SW 1271 (cell line): ENCODE data around the gene LRRTM4.
"Not testable (repeated sequence)": the region's sequence is repeated elsewhere in the genome, so short reads cannot be mapped to it uniquely, and the experiment has no call there.

Source experiments
- DNase-seq, 2 experiments: peaks; one replicate each; lab custom pipeline; 2025; lab: John Stamatoyannopoulos, UW

Gene LRRTM4

DNA sequence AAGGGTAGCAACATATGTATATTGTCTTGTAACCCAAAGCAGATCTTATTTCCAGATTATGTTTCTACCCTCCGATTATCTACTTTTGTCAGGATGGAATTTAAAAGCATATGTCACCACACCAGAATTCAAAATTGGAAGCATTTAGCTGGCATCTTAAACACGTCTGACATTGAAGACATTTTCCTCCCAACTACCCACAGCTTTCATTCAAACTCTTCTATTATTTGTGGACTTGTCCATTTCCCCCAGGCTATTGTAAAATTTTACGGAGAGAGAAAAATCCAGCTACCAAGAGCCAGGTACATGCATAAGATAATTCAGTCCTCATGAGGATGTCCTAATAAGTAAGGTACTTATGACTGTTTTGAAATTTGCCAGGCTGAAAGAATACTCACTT is 659.3 kb downstream of the LRRTM4 start:
- no peak for DNase-seq

DNA sequence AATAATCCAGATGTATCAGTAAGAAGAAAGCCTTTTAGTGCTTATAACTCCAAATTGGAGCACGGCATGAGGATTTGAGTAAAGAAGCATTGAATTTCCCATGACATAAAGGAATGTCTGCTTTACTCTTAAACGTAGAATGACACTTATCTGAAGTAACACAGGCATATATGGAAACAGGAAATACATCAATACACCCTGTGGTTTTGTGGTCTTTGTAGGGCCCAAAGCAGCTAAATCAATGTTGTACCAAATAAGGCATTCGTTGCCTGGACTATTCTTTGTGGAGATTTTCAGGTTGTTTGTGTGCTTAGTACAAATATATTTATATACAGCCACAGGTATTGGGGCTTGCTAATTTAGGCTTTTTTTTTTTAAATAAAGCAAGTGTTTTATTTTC is 660.5 kb downstream of the LRRTM4 start:
- no peak for DNase-seq

DNA sequence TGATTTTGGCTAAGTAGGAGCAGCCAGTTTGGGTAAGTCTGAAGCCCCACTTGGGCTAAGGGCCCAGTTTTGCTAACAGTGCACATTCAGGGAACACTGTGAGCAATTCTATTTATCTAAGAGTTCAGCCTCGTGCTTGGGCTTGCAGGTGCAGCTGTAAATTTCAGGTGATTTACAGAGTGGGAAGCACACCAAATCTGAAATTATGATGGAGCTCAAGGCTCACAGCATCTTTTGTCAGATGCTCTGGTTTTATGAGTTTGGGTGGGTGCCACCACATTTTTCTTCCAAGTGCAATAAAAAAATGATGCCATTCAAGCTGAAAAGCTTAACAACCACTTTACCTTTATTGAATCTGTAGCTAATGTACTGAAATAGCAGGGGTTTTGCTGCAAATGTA is 671.2 kb downstream of the LRRTM4 start:
- DNase-seq = no peak

DNA sequence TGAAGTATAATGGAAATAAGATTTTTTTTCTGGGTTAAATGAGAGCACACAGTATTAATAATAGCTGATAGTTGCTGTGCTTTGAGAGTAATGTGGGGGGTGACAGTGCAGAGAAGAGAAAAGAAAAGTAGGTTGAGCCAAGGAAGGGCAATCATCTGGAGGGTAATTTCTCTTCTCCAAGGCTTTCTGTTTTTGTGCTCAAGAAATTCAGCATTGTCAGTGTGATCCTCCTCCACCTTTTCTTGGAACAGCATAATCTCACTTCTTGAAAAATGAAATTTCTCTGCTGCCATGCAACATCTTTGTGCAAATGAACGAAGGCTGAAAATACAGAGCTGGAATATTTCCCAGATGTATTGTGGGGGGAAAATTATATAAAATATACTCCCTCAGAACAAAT is 673.1 kb downstream of the LRRTM4 start:
- no peak for DNase-seq

DNA sequence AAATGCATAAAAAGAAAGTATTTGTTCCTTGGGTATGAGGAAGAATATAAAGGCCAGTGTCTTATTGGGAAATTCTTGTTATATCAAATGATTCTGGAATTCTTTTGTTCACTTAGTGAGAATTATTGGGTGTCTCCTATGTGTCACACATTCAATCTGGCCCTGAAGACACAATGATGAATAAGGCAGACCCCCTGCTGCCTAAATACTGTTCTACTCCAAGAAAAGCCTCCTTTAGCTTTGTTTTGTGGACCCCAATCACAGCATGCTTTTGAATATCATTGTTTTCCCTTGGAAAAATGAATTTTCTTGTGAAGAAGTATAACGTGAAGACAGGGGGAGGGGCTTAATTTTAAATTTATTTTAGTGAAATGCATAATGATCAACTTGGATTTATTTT is 682.4 kb downstream of the LRRTM4 start:
- no peak for DNase-seq

DNA sequence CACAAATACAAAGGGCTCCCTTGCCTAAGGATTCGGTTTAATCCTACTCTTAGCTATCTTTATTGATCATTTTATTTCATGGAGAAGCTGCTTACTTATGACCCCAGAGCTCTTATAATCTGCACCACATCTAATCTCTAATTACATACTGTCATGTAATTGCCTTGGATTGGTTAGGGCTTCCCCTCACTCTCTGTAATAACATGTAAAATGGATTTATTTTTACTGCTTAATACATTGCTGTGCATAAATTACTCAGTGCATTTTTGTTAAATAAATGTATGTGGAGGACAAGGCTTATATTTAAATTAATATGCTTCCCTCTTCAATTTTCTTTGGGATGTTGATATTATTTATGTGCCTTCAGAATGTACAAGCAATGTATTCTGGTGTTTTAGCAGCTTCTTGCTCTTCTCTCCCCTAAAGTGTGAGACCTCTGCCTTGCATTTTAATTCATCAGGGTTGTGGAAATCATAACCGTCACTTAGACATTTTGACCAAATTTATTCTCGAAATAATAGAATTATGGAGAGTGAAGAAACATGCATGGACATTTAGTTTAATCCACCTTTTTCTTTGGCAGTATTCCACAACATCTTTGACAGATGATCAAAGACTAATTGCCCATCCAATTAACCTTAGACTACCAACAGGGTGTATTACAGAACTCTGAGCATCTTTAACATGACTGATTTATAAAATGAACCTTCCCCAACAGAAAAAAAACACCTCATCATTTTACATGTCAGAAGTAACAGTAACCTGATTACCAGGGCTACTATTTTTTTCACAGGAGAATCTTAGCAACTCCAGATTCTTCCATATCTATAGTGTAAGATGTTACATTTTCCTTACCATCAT is 692.6 kb downstream of the LRRTM4 start:
- no peak for DNase-seq

DNA sequence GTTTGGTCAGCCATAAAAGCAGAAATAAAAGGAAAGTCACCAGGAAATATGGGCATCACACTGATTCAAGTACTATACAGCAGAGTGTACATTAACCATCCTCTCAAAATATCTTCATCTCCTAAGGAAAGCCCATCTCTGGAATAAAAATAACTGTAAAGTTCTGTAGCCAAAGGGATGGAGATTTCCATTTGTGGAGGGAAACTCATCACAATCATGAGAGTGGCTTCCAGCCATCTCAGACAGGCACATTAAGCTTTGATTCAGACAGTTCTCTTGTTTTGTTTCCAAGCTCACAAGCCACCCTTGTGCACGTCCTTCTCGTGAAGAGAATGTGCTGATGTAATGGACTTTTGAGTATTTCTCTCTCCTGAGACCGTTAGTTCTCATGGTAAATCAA is 695.5 kb downstream of the LRRTM4 start:
- DNase-seq = no peak

DNA sequence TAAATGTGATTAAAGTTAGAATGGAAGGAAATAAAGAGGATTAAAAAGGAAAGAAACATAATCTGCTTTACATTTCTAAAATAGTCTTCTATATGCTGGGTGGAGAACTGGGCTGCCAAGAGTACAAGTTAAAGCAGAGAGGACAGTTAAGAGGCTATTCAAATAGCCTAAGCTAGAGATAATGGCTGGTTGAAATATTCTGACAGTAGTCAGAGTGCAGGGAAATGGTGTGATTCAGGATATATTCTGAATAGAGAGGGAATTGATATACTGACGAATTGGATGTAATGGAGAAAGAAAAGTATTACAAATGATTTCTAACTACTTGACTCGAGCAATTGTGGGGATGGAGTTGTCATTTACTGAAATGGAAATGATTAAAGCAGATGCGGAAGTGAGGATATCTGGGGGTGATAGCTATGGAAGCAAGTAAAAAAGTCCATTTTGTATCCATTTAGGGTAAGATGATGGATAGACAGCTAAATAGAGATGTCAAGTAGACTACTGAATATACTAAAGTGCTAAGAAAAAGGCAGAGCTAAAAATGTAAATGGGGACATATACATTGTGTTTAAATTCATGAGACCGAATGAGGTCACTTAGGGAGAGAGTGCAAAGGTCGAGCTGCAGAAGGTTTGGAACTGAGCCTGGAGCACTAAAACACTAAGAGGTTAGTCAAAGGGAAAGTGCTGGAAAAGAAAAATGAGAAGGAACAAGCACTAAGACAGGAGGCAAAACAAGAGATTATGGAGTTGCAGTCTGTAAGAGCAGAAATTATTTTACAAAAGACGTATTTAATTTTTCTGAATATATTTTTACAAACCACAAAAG is 696.8 kb downstream of the LRRTM4 start:
- no peak for DNase-seq

DNA sequence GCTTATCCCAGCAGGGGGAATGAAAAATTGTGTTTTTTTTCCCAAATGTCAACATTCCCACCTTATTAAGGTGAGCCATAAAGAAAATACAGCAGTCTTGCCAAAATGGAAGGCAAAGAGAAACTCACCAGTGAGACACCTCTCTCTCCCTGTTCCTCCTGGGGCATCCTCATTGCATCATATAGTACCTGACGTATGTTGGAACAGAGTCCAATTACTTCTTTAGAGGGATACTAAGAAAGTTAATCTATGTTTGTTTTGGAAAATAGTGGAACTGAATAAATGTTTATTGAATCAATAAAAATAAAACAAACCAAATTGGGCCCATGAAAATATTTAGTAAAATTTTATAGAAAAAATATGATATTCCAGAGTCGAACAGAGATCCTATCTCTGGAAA is 700.4 kb downstream of the LRRTM4 start:
- no peak for DNase-seq

DNA sequence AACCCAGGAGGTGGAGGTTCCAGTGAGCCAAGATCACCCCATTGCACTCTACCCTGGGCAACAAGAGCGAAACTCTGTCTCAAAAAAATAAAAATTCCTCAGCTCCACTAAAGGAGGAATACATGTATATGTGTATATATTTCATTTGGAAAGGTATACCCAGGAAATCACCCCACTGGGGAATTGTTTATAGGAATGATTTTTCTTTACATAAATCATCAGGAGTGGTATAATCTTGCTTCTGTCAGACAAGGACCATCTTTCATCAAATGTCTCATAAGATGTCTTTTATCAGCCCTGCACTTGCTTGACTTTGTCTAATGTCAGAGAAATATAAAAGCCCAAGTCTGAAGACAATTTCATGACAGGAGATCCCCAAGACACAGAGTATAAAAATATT is 709.1 kb downstream of the LRRTM4 start:
- DNase-seq = no peak

DNA sequence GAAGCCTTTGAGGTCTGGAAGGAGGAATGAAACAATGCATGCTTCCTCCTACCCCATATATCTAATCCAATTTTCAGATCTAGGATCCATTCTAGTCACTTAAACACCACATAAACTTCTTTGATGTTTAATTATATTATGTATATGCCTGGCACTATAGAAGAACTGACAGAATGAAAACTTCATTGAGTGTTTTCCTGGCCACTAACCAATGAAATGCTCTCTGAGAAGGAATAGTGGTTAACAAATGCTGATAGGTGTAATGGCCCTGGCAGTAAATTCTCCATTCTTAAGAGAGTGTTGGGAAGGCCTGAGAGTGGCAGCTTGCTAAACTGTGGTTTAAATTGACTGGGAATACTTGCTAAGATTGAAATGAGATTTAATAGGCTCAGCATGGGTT is 710.0 kb downstream of the LRRTM4 start:
- DNase-seq = no peak

DNA sequence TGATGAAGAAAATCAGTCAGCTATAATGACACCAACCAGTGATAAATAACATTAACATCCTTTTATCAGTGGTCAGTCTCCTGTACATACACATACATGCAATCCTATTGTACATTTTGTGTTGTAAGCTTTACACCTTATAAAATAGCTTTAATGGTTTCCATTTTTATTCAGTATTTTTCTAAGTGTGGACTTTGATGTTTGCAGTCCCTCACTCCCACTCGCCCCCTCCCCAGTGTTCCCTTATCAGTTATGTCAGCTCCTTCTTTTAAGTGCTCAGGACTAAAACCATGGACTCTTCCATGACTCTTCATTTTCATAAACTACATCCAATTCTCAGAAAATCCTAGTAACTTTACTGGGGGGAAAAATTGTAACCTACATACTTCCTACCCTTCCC is 713.0 kb downstream of the LRRTM4 start:
- DNase-seq = no peak

DNA sequence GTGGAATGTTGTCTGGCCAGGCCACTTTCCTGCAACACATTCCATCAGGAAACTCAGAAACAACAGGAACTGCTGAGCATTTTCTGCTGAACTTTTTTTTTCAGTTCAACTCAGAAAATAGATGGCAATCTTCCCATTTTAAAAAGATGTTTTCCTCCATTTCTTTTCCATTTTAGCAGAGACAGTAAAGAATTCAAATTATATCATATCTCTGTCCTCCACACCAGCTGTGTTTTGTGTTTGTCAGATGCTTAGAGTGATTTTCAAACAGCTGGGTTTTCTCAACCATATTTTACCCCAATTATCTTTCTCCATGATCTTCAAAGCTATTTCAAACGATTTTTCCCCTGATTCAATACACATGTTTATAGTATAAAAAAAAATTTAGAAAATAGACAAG is 713.4 kb downstream of the LRRTM4 start:
- no peak for DNase-seq

DNA sequence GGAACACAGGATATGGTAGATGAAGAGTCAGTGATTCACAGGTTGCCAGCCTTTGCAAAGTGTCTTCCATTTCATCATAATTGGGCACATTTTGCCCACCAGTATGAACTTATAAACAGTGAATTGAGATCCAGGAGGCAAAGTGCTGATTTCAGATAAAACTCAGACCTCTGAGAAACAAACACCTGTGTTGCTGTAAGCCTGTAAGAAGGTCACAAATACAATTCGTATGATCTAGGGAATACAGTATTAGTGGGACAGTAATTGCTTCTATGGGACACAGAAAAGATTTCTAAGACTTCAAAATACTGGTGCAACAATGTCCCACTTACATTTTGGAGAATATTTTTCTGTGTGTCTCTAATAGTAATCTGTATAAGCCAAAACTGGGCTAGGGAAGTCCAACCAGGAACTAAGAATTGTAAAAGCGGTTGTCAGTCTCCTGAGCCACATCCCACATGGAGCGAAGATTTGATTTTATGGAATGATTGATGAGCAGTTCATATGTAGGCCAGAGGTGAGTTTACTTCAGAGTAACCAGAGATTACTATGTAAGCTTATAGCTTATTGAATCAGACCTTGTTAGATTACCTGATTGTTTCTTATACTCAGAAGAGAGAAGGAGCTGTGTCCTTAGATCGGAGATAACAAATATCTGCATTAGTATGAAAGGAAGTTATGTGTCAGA is 728.4 kb downstream of the LRRTM4 start:
- DNase-seq = no peak

DNA sequence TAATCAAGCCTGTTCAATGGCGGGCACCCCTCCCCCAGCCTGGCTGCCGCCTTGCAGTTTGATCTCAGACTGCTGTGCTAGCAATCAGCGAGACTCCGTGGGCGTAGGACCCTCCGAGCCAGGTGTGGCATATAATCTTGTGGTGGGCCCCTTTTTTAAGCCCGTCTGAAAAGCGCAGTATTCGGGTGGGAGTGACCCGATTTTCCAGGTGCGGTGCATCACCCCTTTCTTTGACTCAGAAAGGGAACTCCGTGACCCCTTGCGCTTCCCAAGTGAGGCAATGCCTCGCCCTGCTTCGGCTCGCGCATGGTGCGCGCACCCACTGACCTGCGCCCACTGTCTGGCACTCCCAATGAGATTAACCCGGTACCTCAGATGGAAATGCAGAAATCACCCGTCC is 740.9 kb downstream of the LRRTM4 start:
- DNase-seq = not testable (repeated sequence)

DNA sequence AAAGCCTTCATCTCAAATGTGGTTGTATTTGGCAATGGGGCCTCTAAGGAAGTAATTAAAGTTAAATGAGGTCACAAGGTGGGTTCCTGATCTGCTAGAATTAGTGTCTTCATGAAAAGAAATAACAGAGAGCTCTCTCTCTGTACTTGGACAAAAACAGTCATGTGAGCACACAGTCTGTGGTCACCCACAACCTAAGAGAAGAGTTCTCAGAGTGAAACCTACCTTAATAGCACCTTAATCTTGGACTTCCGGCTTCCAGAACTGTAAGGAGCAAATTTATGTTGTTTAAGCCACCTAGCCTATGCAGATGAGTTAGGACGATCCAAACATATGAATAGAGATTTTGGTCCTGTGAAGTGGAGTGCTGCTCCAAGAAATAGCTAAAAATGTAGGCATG is 758.9 kb downstream of the LRRTM4 start:
- no peak for DNase-seq

DNA sequence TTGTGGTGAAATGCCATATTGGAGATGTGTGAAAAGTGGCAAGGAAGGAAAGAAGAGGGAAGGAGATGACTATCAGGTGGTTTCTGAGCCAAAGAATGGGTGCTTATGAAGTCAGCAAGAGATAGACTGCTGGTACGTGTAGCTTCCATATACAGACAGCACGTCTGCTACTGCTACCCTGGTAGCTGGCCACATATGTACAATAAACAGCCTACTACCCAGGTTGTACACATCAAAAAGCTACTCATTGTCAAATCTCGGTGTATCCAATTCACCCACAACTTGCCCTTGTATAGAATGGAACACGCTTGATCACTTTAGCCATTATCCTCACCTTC is 761.8 kb downstream of the LRRTM4 start:
- DNase-seq = no peak

DNA sequence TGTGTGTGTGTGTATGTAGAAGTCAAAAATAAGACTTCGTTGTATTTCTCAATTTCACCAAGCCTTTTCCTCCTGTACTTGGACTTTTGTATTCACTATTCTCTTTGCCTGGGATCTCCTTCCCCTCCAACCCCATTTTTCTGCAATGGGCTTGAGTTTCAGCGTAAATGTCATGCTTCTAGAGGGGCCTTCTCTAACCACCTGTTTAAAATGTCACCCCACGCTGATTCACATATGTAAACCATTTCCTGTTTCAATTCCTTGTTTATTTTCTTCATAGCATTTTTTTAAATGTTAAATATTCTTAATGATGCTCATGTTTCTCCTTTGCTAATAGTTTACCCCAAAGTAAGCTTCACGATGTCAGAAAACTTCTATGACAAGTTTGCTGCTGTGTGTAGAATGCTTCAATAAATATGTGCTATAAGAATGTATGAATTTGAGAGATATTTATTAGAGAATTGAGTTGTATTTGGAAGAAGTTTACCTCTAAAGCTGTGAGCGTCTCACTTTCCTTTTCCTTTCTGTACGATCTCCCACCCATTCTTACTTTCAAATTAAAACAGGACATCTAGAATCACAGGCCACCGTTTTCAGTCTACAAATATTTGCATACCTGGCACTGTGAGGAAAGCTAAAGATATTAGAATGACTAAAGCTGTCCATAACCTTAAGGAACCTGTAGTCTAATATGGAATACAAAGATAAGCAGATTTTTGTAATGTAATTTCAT is 762.4 kb downstream of the LRRTM4 start:
- DNase-seq = no peak

DNA sequence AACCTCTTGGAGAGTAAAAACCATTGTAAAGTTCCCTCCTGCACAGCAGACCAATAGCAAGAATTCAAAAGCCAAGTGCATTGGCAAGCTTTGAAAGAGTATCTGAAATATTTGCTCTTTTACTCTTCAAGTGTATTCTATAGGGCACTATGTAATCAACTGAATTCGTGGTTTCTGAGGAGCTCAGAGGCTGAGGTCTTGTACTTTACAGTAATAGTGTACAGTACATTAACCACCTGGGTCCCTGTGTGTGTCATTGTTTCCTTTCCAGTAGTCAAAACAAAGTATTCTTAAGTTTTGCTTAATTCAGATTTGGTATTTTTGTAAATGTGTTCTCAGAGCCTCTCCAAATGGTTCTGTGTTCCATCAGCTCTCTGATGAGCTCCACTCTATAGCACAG is 769.7 kb downstream of the LRRTM4 start:
- no peak for DNase-seq

DNA sequence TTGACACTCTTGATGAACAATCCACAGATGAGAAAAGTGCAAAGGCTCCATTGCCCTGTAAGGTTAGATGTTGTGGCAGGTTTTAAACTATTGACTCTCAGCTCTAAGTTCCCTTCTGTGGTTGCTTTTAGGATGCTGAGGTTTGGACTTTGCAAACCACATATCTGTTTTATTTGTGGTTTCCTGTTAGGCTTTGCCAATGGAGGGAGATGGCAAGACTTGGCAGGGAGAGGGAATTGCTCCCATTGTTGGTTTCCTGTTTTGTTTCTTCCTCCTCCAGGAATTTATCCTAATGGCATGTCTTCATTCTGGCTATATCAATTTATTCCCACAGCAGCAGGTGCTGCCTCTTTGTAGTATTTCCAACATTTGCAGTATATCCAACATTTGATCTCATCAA is 772.3 kb downstream of the LRRTM4 start:
- DNase-seq = no peak

DNA sequence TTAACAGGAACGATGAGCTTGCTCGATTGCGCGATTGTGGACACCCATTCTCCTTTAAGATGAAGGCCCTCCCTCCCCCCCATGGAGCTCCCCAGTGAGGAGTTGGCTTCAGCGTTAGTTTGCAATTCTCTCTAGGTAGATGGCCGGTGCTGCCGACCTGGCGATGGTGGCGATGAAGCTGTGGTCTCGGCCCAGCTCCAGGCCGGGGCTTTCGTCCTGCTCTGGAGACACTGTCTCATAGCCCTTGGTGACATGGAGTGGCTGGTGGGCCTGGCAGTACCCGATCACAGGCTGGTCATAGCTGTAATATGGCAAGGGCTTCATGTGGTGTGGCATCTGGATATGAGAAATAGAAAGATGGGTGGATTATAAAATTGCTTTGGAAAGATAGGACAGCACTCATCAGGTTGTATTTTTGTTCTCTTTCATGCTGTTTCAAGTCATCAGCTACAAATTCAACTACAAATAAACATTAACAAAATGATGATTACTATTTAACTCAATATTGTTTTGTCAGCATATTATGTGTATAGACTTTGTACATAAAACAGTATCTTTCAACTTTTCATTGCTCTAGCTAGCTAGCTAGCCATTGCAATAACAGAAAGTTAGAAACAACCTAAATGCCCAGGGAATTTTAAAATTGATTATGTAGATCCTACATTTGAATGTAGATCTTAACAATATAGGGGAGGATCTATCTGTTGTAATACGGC is 773.4 kb downstream of the LRRTM4 start:
- DNase-seq = no peak

DNA sequence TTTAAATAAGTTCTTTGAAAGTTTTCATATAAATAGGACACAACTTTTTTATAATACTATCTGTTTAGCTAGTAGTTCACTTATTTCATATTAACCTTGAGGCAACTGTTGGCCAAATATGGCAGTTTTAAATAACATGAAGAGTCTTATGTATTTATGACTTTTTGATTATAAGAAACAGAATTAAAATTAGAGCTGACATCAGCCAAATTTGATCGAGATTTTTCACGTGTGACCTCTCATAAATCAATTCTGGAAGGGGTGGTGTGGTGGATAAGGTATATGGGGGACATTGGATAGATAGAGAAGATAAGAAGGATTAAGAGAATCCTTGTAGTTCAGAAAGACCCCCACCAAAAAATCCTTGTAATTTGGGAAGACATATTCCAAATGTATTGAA is 776.6 kb downstream of the LRRTM4 start:
- no peak for DNase-seq
